Fibroblast of lung (primary cell): ENCODE measurements around the gene MREG. TPM values are rescaled to one million over a fixed set of nuclear protein-coding genes. Genes with fewer than 3 reads are reported as not detected.

Experiments used
- DNase-seq, 2 donors: peaks; one replicate each; pipeline versions ENCODE4 v3.0.0 to v3.0.0-alpha.2; 2010; ENCODE audit warnings: low read depth in 2 of 2
- H2AFZ ChIP-seq: 2 replicates; pipeline ENCODE4 v1.5.1; 2012; ENCODE audit warnings: low read length, control low read depth, inconsistent platforms
- H3K27ac ChIP-seq: 2 replicates; pipeline ENCODE4 v1.5.1; 2011; ENCODE audit warnings: low read length, control low read depth; ENCODE audit not compliant: insufficient read depth
- H3K27me3 ChIP-seq: 2 replicates; pipeline ENCODE4 v1.5.1; 2011; ENCODE audit warnings: mild to moderate bottlenecking, low read length; ENCODE audit not compliant: control insufficient read depth, insufficient read depth
- H3K36me3 ChIP-seq: 2 replicates; pipeline ENCODE4 v1.5.1; 2011; ENCODE audit warnings: low read length; ENCODE audit not compliant: control insufficient read depth, insufficient read depth
- H3K4me1 ChIP-seq: 2 replicates; pipeline ENCODE4 v1.5.1; 2011; ENCODE audit warnings: low read length; ENCODE audit not compliant: control insufficient read depth, insufficient read depth; ENCODE audit errors: extremely low read depth
- H3K4me2 ChIP-seq: 2 replicates; pipeline ENCODE4 v1.5.1; 2011; ENCODE audit warnings: low read length, control low read depth; ENCODE audit not compliant: insufficient read depth; ENCODE audit errors: extremely low read depth
- H3K4me3 ChIP-seq, 4 experiments: fragments of 200-600 bp in 1 of 4; sonication (generic) in 1 of 4; replicated peaks in 1 of 4; 2 replicates each; pipeline ENCODE4 v1.5.1; 2011 to 2016; ENCODE audit warnings: low read length in 4 of 4, low read depth in 3 of 4, mild to moderate bottlenecking in 3 of 4, control low read depth in 2 of 4, inconsistent platforms in 1 of 4, mixed read lengths in 1 of 4; ENCODE audit not compliant: insufficient read depth in 1 of 4; ENCODE audit errors: control extremely low read depth in 1 of 4
- H3K79me2 ChIP-seq: 2 replicates; pipeline ENCODE4 v1.5.1; 2012; ENCODE audit warnings: mild to moderate bottlenecking, low read length, inconsistent platforms; ENCODE audit not compliant: control insufficient read depth, insufficient read depth
- H3K9ac ChIP-seq: 2 replicates; pipeline ENCODE4 v1.5.1; 2011; ENCODE audit warnings: mild to moderate bottlenecking, low read length, control low read depth; ENCODE audit not compliant: insufficient read depth
- H3K9me3 ChIP-seq: 2 replicates; pipeline ENCODE4 v1.5.1; 2012; ENCODE audit warnings: low read depth, low read length; ENCODE audit not compliant: control insufficient read depth, insufficient read depth
- H4K20me1 ChIP-seq: 2 replicates; pipeline ENCODE4 v1.5.1; 2011; ENCODE audit warnings: low read length; ENCODE audit not compliant: control insufficient read depth, insufficient read depth; ENCODE audit errors: extremely low read depth
- EZH2 ChIP-seq: IDR thresholded peaks from 2 replicates; pipeline ENCODE4 v1.5.1; 2012; ENCODE audit warnings: low read length, control low read depth, mild to moderate bottlenecking; ENCODE audit errors: missing control alignments
- polyA plus RNA-seq, 2 donors: library from polyadenylated mRNA; depleted of rRNA in 1 of 2; stranded (reverse) in 1 of 2; unstranded in 1 of 2; fragments of >200 nt; gene quantifications; 2 replicates each; pipeline ENCODE4 v1.2.1, GENCODE V29; 2011 to 2012; ENCODE audit warnings: missing spikeins in 1 of 2
- total RNA-seq: library from RNA; depleted of rRNA; stranded (reverse); fragments of >200 nt; gene quantifications from 2 replicates; pipeline ENCODE4 v1.2.1, GENCODE V29; 2014
- TF ChIP-seq, protein P1 (sequence below), 2 donors: IDR thresholded peaks in 1 of 2; conservative IDR thresholded peaks in 1 of 2; 1 replicate in 1 of 2; 2 replicates in 1 of 2; pipeline ENCODE4 v1.5.1; 2011 to 2012; ENCODE audit warnings: low read length in 2 of 2, control low read depth in 1 of 2, inconsistent platforms in 1 of 2, low read depth in 1 of 2, mild to moderate bottlenecking in 1 of 2

MREG gene
- total and polyA plus RNA-seq, 2 donors (not counting 1 experiment from before 2014, with no cell fraction given), result 2.4 to 3.5 TPM

GRCh38 chr2:216051350-216051749 is 38.0 kb upstream of the MREG start:
- Histone ChIP-seq H3K27ac (no peak overlapping the region), H4K20me1 (no peaks in the 10 kb centered on the region), H3K79me2 (no peaks in the 10 kb centered on the region), H3K27me3 (no peaks in the 10 kb centered on the region), H3K4me2 (no peak overlapping the region), H3K9me3 (no peaks in the 10 kb centered on the region), H3K4me3 (no peak overlapping the region), H3K9ac (no peak overlapping the region), H2AFZ (no peak overlapping the region), H3K36me3 (no peaks in the 10 kb centered on the region), H3K4me1 (no peaks in the 10 kb centered on the region)
- DNase-seq, result no peak
- TF ChIP-seq EZH2, result no peak
- TF ChIP-seq, protein P1, sequence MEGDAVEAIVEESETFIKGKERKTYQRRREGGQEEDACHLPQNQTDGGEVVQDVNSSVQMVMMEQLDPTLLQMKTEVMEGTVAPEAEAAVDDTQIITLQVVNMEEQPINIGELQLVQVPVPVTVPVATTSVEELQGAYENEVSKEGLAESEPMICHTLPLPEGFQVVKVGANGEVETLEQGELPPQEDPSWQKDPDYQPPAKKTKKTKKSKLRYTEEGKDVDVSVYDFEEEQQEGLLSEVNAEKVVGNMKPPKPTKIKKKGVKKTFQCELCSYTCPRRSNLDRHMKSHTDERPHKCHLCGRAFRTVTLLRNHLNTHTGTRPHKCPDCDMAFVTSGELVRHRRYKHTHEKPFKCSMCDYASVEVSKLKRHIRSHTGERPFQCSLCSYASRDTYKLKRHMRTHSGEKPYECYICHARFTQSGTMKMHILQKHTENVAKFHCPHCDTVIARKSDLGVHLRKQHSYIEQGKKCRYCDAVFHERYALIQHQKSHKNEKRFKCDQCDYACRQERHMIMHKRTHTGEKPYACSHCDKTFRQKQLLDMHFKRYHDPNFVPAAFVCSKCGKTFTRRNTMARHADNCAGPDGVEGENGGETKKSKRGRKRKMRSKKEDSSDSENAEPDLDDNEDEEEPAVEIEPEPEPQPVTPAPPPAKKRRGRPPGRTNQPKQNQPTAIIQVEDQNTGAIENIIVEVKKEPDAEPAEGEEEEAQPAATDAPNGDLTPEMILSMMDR (conservative IDR thresholded peaks at IDR 0.05 in 1 of 2, IDR thresholded peaks at IDR 0.05 in 1 of 2; ENCODE audit: low read depth in 1 of 2, low read length in 2 of 2), result no peak

GRCh38 chr2:216049452-216049851 is 36.1 kb upstream of the MREG start:
- no peak for DNase-seq
- Histone ChIP-seq H3K36me3 (no peaks in the 10 kb centered on the region), H3K4me2 (no peak overlapping the region), H4K20me1 (no peaks in the 10 kb centered on the region), H3K9ac (no peak overlapping the region), H3K27ac (no peak overlapping the region), H2AFZ (no peak overlapping the region), H3K27me3 (no peaks in the 10 kb centered on the region), H3K4me1 (no peaks in the 10 kb centered on the region), H3K79me2 (no peaks in the 10 kb centered on the region), H3K9me3 (no peaks in the 10 kb centered on the region), H3K4me3 (no peak overlapping the region)
- TF ChIP-seq, protein P1 (conservative IDR thresholded peaks at IDR 0.05 in 1 of 2, IDR thresholded peaks at IDR 0.05 in 1 of 2; ENCODE audit: low read depth in 1 of 2, low read length in 2 of 2), result no peak

DNA sequence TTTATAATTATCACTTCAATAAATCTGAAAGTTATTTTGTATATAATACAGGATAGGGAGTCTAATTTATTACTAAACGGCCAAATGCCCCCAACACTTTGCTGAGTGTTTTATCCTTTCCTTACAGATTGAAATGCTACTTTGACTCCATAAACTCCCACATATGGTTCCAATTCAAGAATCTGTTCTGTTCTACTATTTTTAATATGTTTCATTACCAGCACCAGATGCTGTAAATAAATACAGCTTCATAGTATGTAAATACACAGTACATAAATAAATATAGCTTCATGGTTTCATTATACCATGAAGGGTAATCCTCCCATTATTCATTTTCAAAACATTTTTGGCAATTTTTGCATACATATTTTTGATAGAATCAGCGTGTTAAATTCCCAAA is 34.0 kb upstream of the MREG start:
- no peaks in the 10 kb centered on the region for H3K4me1 ChIP-seq
- no peaks in the 10 kb centered on the region for H3K79me2 ChIP-seq
- H3K4me2 ChIP-seq, result no peak overlapping the region
- no peak for DNase-seq
- no peaks in the 10 kb centered on the region for H3K9me3 ChIP-seq
- H3K4me3 ChIP-seq, result no peak overlapping the region
- H3K27me3 ChIP-seq, result no peaks in the 10 kb centered on the region
- no peak overlapping the region for H2AFZ ChIP-seq
- TF ChIP-seq, protein P1 (conservative IDR thresholded peaks at IDR 0.05 in 1 of 2, IDR thresholded peaks at IDR 0.05 in 1 of 2; ENCODE audit: low read depth in 1 of 2, low read length in 2 of 2), result no peak
- no peak for TF ChIP-seq EZH2
- no peak overlapping the region for H3K27ac ChIP-seq
- H4K20me1 ChIP-seq, result no peaks in the 10 kb centered on the region
- H3K36me3 ChIP-seq, result no peaks in the 10 kb centered on the region
- no peak overlapping the region for H3K9ac ChIP-seq
